T-cell (primary cell): ENCODE measurements around the gene RTKN2. TPM values are rescaled to one million over a fixed set of nuclear protein-coding genes. Genes with fewer than 3 reads are reported as not detected.

Source experiments
- ATAC-seq, 4 experiments: fragments of 200-7000 bp in 3 of 4; fragments of 150-1000 bp in 1 of 4; cut with Tn5 transposase; replicated peaks in 1 of 4; 1 replicate in 3 of 4; 2 replicates in 1 of 4; pipeline ENCODE4 v1.10.0; 2021; ENCODE audit warnings: moderate library complexity in 3 of 4, mild to moderate bottlenecking in 2 of 4, moderate number of reproducible peaks in 1 of 4
- CTCF ChIA-PET, 2 donors: fragments of 300-600 bp; sonication (Branson Sonifier 250); formaldehyde crosslinking; loops; one replicate each; lab custom pipeline; 2022; ENCODE audit warnings: antibody characterized with exemption in 2 of 2; lab: Charles Lee
- POLR2A ChIA-PET, 2 donors: fragments of 300-600 bp; sonication (Branson Sonifier 250); formaldehyde crosslinking; loops; one replicate each; lab custom pipeline; 2022; ENCODE audit warnings: antibody characterized with exemption in 2 of 2; lab: Charles Lee
- DNase-seq, 35 experiments: peaks; one replicate each; pipeline versions ENCODE4 v3.0.0 to v3.0.0-alpha.2; 2013 to 2023
- H3K27ac ChIP-seq: one replicate; pipeline ENCODE4 v1.5.1; 2013; ENCODE audit warnings: low read length
- H3K27me3 ChIP-seq, 2 experiments: replicated peaks in 1 of 2; 1 replicate in 1 of 2; 2 replicates in 1 of 2; pipeline versions ENCODE4 v1.6.1 to v1.7.0; 2013; ENCODE audit warnings: low read length in 1 of 2, mixed read lengths in 1 of 2; ENCODE audit not compliant: control insufficient read depth in 2 of 2, insufficient read depth in 2 of 2; ENCODE audit errors: extremely low read depth in 1 of 2
- H3K36me3 ChIP-seq, 2 donors: 1 replicate in 1 of 2; 2 replicates in 1 of 2; pipeline versions ENCODE4 v1.6.1 to v1.7.0; 2013; ENCODE audit warnings: low read length in 1 of 2; ENCODE audit not compliant: control insufficient read depth in 2 of 2, insufficient read depth in 1 of 2; ENCODE audit errors: extremely low read depth in 1 of 2
- H3K4me1 ChIP-seq, 2 experiments: 1 replicate in 1 of 2; 2 replicates in 1 of 2; pipeline versions ENCODE4 v1.6.1 to v1.7.0; 2013; ENCODE audit warnings: low read length in 2 of 2, mixed read lengths in 1 of 2; ENCODE audit not compliant: insufficient read depth in 2 of 2, control insufficient read depth in 1 of 2; ENCODE audit errors: extremely low read depth in 1 of 2
- H3K4me3 ChIP-seq, 2 donors: 1 replicate in 1 of 2; 2 replicates in 1 of 2; pipeline versions ENCODE4 v1.5.1 to v1.7.0; 2013; ENCODE audit warnings: mild to moderate bottlenecking in 2 of 2, low read length in 1 of 2, moderate library complexity in 1 of 2; ENCODE audit not compliant: control insufficient read depth in 1 of 2; ENCODE audit errors: extremely low read depth in 1 of 2
- H3K9me3 ChIP-seq: 2 replicates; pipeline ENCODE4 v1.7.0; 2013
- H3K27ac Mint-ChIP-seq, 2 donors: one replicate each; pipeline ENCODE4 v1.8.0; 2020 to 2021; ENCODE audit warnings: mild to moderate bottlenecking in 2 of 2, mixed read lengths in 2 of 2
- H3K27me3 Mint-ChIP-seq, 2 donors: one replicate each; pipeline ENCODE4 v1.8.0; 2021 to 2022; ENCODE audit warnings: mixed read lengths in 2 of 2
- H3K36me3 Mint-ChIP-seq: one replicate; pipeline ENCODE4 v1.8.0; 2021; ENCODE audit warnings: mixed read lengths
- H3K4me1 Mint-ChIP-seq, 3 donors: one replicate each; pipeline ENCODE4 v1.8.0; 2020 to 2022; ENCODE audit warnings: mixed read lengths in 3 of 3, mild to moderate bottlenecking in 1 of 3
- H3K4me3 Mint-ChIP-seq, 3 donors: one replicate each; pipeline ENCODE4 v1.8.0; 2020 to 2022; ENCODE audit warnings: mild to moderate bottlenecking in 3 of 3, mixed read lengths in 3 of 3, moderate library complexity in 3 of 3
- H3K9me3 Mint-ChIP-seq, 3 donors: one replicate each; pipeline ENCODE4 v1.8.0; 2020 to 2022; ENCODE audit warnings: mixed read lengths in 3 of 3
- whole genome bisulfite sequencing: methylation state at CpG from one replicate; pipeline ENCODE4 v1.1.5; 2013; ENCODE audit warnings: missing lambda C conversion rate; ENCODE audit not compliant: insufficient coverage; 5-methylcytosine and 5-hydroxymethylcytosine counted together
- total RNA-seq, 35 experiments: library from RNA in 6 of 35; stranded (reverse) in 6 of 35; fragments of 120-200 nt in 1 of 35; gene quantifications; one replicate each; pipeline versions ENCODE4 v1.2.1 to v1.2.4 and lab custom pipeline; 2013 to 2026

Gene RTKN2
- total RNA-seq, 5 donors from 2014 or later (not counting 1 experiment from before 2014, with no cell fraction given) = 9.0 to 15.5 (median 12.4) TPM

GRCh38 chr10:62193479-62193878 is 75.2 kb downstream of the RTKN2 start:
- no peaks in the 10 kb centered on the region for H3K27me3 ChIP-seq
- peaks cover 18 to 20% (median 19%) of the 10 kb centered on the region in 3 donors for H3K4me1 Mint-ChIP-seq
- H3K36me3 ChIP-seq = no peaks in the 10 kb centered on the region
- ChIA-PET POLR2A (no interaction called here), CTCF (interaction anchor here in 1 of 2 donors (0.8 kb wide), 1 partner anchor 51 kb away, joined by 3 read pairs; no protein-coding TSS in a partner anchor)
- peaks cover 0 to 7% of the 10 kb centered on the region in 2 experiments for H3K4me1 ChIP-seq
- no peak overlapping the region for H3K27ac Mint-ChIP-seq
- H3K9me3 Mint-ChIP-seq = peaks cover 0 to under 1% (median 0%) of the 10 kb centered on the region in 3 donors
- no CpG with 5 or more reads among the region's 3 CpGs for WGBS
- ATAC-seq (no peak), DNase-seq (no peak)
- H3K27ac ChIP-seq = no peak overlapping the region
- H3K36me3 Mint-ChIP-seq = no peaks in the 10 kb centered on the region
- H3K27me3 Mint-ChIP-seq = no peaks in the 10 kb centered on the region
- H3K4me3 ChIP-seq = no peak overlapping the region
- no peaks in the 10 kb centered on the region for H3K9me3 ChIP-seq
- H3K4me3 Mint-ChIP-seq = no peak overlapping the region

DNA sequence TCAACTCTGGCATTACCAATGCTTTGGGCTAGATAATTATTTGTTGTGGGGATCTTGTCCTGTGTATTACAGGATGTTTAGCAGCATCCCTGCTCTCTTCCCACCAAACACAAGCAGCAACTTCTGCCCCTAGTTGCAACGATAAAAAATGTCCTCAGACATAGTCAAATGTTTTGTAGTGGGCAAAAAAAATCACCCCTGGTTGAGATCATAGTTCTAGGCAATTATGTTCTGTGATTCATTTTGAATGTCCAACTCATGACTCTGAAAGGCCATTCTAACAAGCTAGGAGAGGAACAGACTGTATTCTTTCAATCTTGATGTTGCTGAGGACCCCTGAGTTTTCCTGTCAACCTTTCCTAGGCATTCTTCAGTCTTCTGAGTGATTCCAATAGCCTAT is 79.5 kb downstream of the RTKN2 start:
- Mint-ChIP-seq H3K9me3 (peaks cover 0 to 3% (median 0%) of the 10 kb centered on the region in 3 donors), H3K27ac (no peak overlapping the region), H3K27me3 (no peaks in the 10 kb centered on the region), H3K4me1 (peaks cover 45 to 49% (median 47%) of the 10 kb centered on the region in 3 donors), H3K4me3 (no peak overlapping the region), H3K36me3 (no peaks in the 10 kb centered on the region)
- ChIA-PET CTCF (interaction anchor here in 1 of 2 donors (1.2 kb wide), 1 partner anchor 56 kb away, joined by 3 read pairs; no protein-coding TSS in a partner anchor), POLR2A (no interaction called here)
- ATAC-seq (no peak), DNase-seq (no peak)
- H3K4me3 ChIP-seq = no peak overlapping the region
- H3K27ac ChIP-seq = no peak overlapping the region
- no CpG with 5 or more reads among the region's 1 CpG for WGBS
- no peaks in the 10 kb centered on the region for H3K9me3 ChIP-seq
- H3K4me1 ChIP-seq = peaks cover 22 to 29% of the 10 kb centered on the region in 2 experiments
- H3K27me3 ChIP-seq = no peaks in the 10 kb centered on the region
- H3K36me3 ChIP-seq = no peaks in the 10 kb centered on the region

GRCh38 chr10:62188021-62188616 is 80.5 kb downstream of the RTKN2 start:
- Histone ChIP-seq H3K36me3 (no peaks in the 10 kb centered on the region), H3K4me1 (peaks cover 24 to 35% of the 10 kb centered on the region in 2 experiments), H3K4me3 (no peak overlapping the region), H3K27ac (no peak overlapping the region), H3K9me3 (no peaks in the 10 kb centered on the region), H3K27me3 (no peaks in the 10 kb centered on the region)
- DNase-seq (no peak), ATAC-seq (no peak)
- Mint-ChIP-seq H3K27me3 (no peaks in the 10 kb centered on the region), H3K9me3 (peaks cover 0 to 3% (median 0%) of the 10 kb centered on the region in 3 donors), H3K36me3 (no peaks in the 10 kb centered on the region), H3K4me3 (no peak overlapping the region), H3K27ac (peak overlapping the region; percentile 76 to 85), H3K4me1 (peaks cover 51 to 59% (median 57%) of the 10 kb centered on the region in 3 donors)
- ChIA-PET CTCF (no interaction called here), POLR2A (interaction anchor here in 1 of 2 donors (0.7 kb wide), 1 partner anchor 145 kb away, joined by 3 read pairs; no protein-coding TSS in a partner anchor)
- WGBS = no CpG with 5 or more reads among the region's 8 CpGs

DNA sequence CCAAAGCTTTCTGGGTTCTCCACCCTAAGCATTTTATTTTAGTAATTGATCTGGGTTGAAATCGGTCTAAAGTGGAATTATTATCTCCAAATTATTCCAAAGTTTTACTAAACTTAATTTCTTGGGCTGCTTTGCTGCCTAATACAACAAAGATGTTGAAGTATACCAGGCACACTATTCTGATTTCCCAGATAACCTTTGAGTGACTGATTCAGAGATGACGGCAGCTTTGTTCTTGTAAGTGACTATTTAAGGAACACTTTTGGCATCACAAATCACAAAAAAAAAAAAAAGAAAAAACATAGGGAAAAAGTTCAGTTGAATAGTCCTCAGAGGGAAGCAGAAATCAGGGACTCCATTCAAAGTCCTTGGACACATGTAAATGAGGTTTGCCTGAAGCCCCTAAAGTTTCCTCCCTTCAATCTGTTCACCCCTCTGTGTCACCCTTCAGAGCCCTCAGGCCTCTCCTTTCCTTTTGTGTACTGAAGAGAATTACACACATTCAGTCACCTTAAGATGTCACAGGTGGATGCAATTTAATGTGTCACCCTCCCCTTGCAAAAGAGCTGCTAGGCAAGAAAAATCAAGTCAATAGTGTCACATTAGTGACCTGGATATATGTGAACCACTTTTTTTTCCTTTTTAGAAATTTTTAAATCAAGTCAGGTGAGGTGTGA is 81.5 kb downstream of the RTKN2 start:
- POLR2A ChIA-PET = interaction anchor here (0.6 kb wide), 3 partner anchors 133 to 630 kb away, joined by 3 to 6 read pairs (median 4); no protein-coding TSS in a partner anchor
- ATAC-seq = no peak
- peaks cover 55 to 63% (median 63%) of the 10 kb centered on the region in 3 donors for H3K4me1 Mint-ChIP-seq
- H3K4me1 ChIP-seq = peaks cover 30 to 44% of the 10 kb centered on the region in 2 experiments
- H3K4me3 Mint-ChIP-seq = no peak overlapping the region
- H3K36me3 ChIP-seq = no peaks in the 10 kb centered on the region
- no peaks in the 10 kb centered on the region for H3K27me3 ChIP-seq
- H3K27ac ChIP-seq = no peak overlapping the region
- CTCF ChIA-PET = interaction anchor here (0.6 to 0.7 kb wide), 2 partner anchors 9 to 1126 kb away, joined by 3 read pairs; no protein-coding TSS in a partner anchor
- H3K27ac Mint-ChIP-seq = peak overlapping the region; percentile 76 to 85
- H3K9me3 Mint-ChIP-seq = peaks cover 0 to 3% (median 0%) of the 10 kb centered on the region in 3 donors
- H3K36me3 Mint-ChIP-seq = no peaks in the 10 kb centered on the region
- no peak overlapping the region for H3K4me3 ChIP-seq
- no peak for DNase-seq
- no peaks in the 10 kb centered on the region for H3K27me3 Mint-ChIP-seq
- WGBS = no CpG with 5 or more reads among the region's 2 CpGs
- H3K9me3 ChIP-seq = no peaks in the 10 kb centered on the region

DNA sequence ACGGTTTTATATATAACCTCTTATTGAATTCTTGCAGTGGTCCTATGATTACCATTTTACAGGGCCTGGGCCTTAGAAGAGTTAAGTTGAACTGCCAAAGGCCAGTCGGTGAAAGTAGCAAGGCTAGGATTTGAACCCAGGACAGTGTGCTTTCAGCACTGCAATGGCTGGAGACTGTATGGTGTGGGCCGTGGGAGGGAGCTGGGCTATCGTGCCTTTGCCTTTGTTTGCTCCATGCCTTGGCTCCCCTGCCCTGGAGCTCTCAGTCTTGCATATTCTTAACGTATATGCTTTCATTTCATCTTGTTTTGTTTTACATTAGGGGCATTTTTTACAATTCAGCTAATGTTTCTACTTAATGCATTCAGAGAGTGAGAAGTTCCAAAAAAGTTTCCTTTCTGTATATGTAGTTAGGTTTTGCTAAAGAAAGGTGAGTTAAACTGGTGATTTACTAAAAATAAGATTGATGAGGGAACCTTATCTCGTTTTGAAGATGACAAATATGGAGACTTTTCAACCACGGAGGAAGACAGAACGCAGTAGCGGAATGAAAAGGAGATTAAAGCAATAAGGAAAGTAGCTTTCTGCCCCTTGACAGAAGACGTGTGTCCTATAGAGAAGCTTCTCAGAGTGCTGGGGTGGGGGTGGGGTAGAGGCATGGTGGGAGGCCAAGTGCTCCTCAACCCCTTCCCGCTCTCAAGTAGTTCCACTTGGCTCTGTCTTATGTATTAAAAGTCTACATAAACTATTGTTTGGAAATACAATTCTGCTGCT is 82.5 kb downstream of the RTKN2 start:
- CTCF ChIA-PET = interaction anchor here (0.6 to 1.0 kb wide), 6 partner anchors 13 to 1410 kb away, joined by 3 to 5 read pairs (median 3); no protein-coding TSS in a partner anchor

More for the DNA sequence above, 82.5 kb downstream of the RTKN2 start:
- no peaks in the 10 kb centered on the region for H3K27me3 ChIP-seq
- H3K4me1 ChIP-seq = peaks cover 37 to 50% of the 10 kb centered on the region in 2 experiments
- H3K4me3 ChIP-seq = peak overlapping the region; percentile 8 to 27
- H3K27me3 Mint-ChIP-seq = no peaks in the 10 kb centered on the region
- POLR2A ChIA-PET = interaction anchor here in 1 of 2 donors (0.6 kb wide), 1 partner anchor 85 kb away, joined by 5 read pairs; no protein-coding TSS in a partner anchor
- no peak for ATAC-seq
- H3K4me1 Mint-ChIP-seq = peaks cover 65 to 72% (median 70%) of the 10 kb centered on the region in 3 donors
- WGBS = 25% methylated on average over 6 of the region's 11 CpGs
- peak overlapping the region; percentile 44 for H3K27ac ChIP-seq
- no peaks in the 10 kb centered on the region for H3K9me3 ChIP-seq
- no peak for DNase-seq
- H3K36me3 ChIP-seq = no peaks in the 10 kb centered on the region
- peak overlapping the region; percentile 49 to 74 (median 52) for H3K4me3 Mint-ChIP-seq
- no peaks in the 10 kb centered on the region for H3K36me3 Mint-ChIP-seq
- H3K9me3 Mint-ChIP-seq = peaks cover 0 to 3% (median 1%) of the 10 kb centered on the region in 3 donors
- peak overlapping the region; percentile 90 to 94 for H3K27ac Mint-ChIP-seq
